Upper lobe of right lung (tissue), 1 donor: ENCODE measurements around the gene MAP7. TPM values are rescaled to one million over a fixed set of nuclear protein-coding genes. Genes with fewer than 3 reads are reported as not detected.
"Not testable (repeated sequence)": the region's sequence is repeated elsewhere in the genome, so short reads cannot be mapped to it uniquely, and the experiment has no call there.

Experiments used
- ATAC-seq: fragments of 200-7000 bp; cut with Tn5 transposase; one replicate; pipeline ENCODE4 v1.9.1; 2020; ENCODE audit warnings: mild to moderate bottlenecking, moderate library complexity
- DNase-seq: peaks from one replicate; pipeline ENCODE4 v3.0.0-alpha.2; 2020
- H3K27ac ChIP-seq: fragments of 200-600 bp; one replicate; pipeline ENCODE4 v1.8.0; 2022
- H3K27me3 ChIP-seq: fragments of 200-600 bp; one replicate; pipeline ENCODE4 v1.8.0; 2022; ENCODE audit warnings: mild to moderate bottlenecking
- H3K36me3 ChIP-seq: fragments of 200-600 bp; one replicate; pipeline ENCODE4 v1.8.0; 2022
- H3K4me1 ChIP-seq: fragments of 200-600 bp; one replicate; pipeline ENCODE4 v1.8.0; 2022
- H3K4me3 ChIP-seq: fragments of 200-600 bp; one replicate; pipeline ENCODE4 v1.8.0; 2022; ENCODE audit warnings: mild to moderate bottlenecking
- H3K9me3 ChIP-seq: fragments of 200-600 bp; one replicate; pipeline ENCODE4 v1.8.0; 2022
- intact Hi-C: fragments of 100-400 bp; cut with DNase I; formaldehyde crosslinking; loops from one replicate; pipeline ENCODE4 v1.11.0; 2022
- total RNA-seq: library from RNA; stranded (reverse); fragmentation: NEBNext Ultra II Directional; extraction: Animal tissue kit (Norgen Biotek cat#: 25700); gene quantifications from one replicate; pipeline ENCODE4 v1.2.1, GENCODE V29; 2021
- TF ChIP-seq, protein P1 (sequence below): fragments of 200-600 bp; IDR thresholded peaks from one replicate; pipeline ENCODE4 v1.8.0; 2022; ENCODE audit warnings: antibody characterized with exemption
- donor health status: DM: no; HTN: yes; CAD: no; lungs with severe emphysema.

Gene MAP7
- total RNA-seq, 1 donor from 2014 or later: 23.2 TPM

DNA sequence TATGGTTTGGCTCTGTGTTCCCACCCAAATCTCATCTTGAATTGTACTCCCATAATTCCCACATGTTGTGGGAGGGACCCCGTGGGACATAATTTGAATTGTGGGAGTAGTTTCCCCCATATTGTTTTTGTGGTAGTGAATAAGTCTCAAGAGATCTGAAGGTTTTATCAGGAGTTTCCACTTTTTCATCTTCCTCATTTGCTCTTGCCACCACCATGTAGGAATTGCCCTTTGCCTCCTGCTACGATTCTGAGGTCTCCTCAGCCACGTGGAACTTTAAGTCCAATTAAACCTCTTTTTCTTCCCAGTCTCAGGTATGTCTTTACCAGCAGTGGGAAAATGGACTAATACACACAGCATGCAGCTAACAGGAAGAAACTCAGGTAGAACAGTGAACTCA is 151.8 kb downstream of the MAP7 start:
- Histone ChIP-seq H3K27me3 (no peaks in the 10 kb centered on the region), H3K9me3 (no peaks in the 10 kb centered on the region), H3K4me3 (no peak overlapping the region), H3K4me1 (no peaks in the 10 kb centered on the region), H3K27ac (no peak overlapping the region), H3K36me3 (no peaks in the 10 kb centered on the region)
- TF ChIP-seq, protein P1, sequence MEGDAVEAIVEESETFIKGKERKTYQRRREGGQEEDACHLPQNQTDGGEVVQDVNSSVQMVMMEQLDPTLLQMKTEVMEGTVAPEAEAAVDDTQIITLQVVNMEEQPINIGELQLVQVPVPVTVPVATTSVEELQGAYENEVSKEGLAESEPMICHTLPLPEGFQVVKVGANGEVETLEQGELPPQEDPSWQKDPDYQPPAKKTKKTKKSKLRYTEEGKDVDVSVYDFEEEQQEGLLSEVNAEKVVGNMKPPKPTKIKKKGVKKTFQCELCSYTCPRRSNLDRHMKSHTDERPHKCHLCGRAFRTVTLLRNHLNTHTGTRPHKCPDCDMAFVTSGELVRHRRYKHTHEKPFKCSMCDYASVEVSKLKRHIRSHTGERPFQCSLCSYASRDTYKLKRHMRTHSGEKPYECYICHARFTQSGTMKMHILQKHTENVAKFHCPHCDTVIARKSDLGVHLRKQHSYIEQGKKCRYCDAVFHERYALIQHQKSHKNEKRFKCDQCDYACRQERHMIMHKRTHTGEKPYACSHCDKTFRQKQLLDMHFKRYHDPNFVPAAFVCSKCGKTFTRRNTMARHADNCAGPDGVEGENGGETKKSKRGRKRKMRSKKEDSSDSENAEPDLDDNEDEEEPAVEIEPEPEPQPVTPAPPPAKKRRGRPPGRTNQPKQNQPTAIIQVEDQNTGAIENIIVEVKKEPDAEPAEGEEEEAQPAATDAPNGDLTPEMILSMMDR: no peak
- ATAC-seq (no peak), DNase-seq (no peak)
- intact Hi-C loops: no loop called here

DNA sequence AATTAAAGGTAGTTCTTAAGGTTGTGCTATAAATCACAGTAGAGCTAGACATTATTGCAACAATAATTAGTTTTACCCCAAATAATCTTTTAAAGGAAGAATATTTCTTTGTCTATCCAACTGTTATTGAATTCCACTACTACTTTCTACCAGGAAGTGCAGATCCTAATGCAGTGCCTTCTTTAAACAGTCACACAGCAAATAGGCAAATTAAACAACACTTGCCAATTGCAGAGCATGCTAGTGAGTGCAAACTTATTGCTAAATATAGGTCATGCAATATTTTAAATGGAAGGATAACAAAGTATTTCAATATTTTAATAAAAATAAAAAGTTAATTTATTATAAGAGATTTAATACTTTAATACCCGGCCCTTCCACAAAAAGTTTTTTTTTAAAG is 153.3 kb downstream of the MAP7 start:
- no peaks in the 10 kb centered on the region for H3K27me3 ChIP-seq
- H3K27ac ChIP-seq: no peak overlapping the region
- H3K4me1 ChIP-seq: no peaks in the 10 kb centered on the region
- H3K4me3 ChIP-seq: no peak overlapping the region
- TF ChIP-seq, protein P1: no peak
- no peaks in the 10 kb centered on the region for H3K36me3 ChIP-seq
- H3K9me3 ChIP-seq: no peaks in the 10 kb centered on the region
- ATAC-seq: no peak
- intact Hi-C loops: no loop called here
- no peak for DNase-seq

DNA sequence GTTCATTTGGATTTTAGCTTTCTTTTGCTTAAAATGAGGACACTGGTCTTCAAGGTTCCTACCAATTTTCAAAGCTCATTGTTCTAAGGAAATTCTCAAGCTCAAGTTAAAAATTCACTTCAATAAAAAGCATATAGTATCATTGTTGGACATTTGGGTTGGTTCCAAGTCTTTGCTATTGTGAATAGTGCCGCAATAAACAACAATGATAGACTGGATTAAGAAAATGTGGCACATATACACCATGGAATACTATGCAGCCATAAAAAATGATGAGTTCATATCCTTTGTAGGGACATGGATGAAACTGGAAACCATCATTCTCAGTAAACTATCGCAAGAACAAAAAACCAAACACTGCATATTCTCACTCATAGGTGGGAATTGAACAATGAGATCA is 159.3 kb downstream of the MAP7 start:
- H3K27me3 ChIP-seq, H3K9me3 ChIP-seq, H3K36me3 ChIP-seq, intact Hi-C loops, ATAC-seq, H3K27ac ChIP-seq, H3K4me1 ChIP-seq, H3K4me3 ChIP-seq, DNase-seq: not testable (repeated sequence)

DNA sequence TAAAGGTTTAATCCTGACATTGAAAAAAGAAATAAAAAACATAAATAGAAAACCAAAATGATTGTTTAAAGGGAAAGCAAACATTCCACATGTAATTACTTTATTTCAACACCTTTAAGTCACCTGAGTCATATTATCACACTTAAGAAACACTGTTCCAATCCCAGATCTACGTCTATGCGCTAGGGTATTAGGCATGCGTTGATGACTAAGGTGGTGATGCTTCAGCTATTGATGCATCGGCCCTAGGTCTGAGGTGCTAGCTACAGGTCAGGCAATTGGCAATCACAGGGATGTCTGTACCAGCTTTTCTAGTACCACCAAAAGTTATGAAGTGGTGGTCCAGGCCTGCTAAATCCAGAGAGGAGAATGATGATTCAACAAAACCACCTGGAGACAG is 162.9 kb downstream of the MAP7 start:
- H3K27ac ChIP-seq: no peak overlapping the region
- TF ChIP-seq, protein P1: no peak
- no peaks in the 10 kb centered on the region for H3K27me3 ChIP-seq
- no peak for DNase-seq
- no peak overlapping the region for H3K4me3 ChIP-seq
- H3K36me3 ChIP-seq: no peaks in the 10 kb centered on the region
- ATAC-seq: no peak
- H3K9me3 ChIP-seq: no peaks in the 10 kb centered on the region
- intact Hi-C loops: no loop called here
- H3K4me1 ChIP-seq: no peaks in the 10 kb centered on the region

DNA sequence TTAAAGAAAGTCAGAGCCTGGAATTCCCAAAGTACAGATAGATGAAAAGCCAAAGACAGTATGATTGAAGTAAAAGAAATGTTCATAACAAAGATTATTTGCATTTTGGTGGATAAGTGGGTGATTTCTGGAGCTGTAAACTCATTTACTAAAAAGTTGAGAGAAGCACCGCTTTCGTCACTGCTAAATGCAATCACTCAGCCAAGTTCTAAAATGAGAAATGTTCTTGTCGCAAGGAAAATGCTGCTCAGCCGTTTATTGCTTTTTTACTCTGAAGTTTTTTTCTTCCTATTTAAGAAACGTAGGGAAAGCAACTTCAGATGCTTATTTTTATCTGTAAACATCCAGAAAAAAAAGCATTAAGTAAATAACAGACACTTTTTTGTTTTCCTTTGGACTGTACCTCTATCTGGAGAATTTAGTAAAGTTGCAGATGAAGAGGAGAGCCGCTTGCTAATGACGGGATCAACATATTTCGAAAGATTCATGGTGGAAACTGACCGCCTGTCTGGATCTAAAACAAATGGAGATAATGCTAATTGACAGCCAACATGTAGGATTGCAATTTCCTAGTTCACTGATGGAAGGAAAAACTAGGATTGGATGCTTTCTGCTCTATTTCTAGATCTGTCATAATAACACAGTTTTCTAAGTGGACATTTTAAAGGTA is 166.8 kb downstream of the MAP7 start:
- TF ChIP-seq, protein P1: no peak
- Histone ChIP-seq H3K27me3 (no peaks in the 10 kb centered on the region), H3K27ac (no peak overlapping the region), H3K36me3 (no peaks in the 10 kb centered on the region), H3K4me3 (no peak overlapping the region), H3K4me1 (no peaks in the 10 kb centered on the region), H3K9me3 (no peaks in the 10 kb centered on the region)
- intact Hi-C loops: no loop called here
- ATAC-seq: no peak
- no peak for DNase-seq

DNA sequence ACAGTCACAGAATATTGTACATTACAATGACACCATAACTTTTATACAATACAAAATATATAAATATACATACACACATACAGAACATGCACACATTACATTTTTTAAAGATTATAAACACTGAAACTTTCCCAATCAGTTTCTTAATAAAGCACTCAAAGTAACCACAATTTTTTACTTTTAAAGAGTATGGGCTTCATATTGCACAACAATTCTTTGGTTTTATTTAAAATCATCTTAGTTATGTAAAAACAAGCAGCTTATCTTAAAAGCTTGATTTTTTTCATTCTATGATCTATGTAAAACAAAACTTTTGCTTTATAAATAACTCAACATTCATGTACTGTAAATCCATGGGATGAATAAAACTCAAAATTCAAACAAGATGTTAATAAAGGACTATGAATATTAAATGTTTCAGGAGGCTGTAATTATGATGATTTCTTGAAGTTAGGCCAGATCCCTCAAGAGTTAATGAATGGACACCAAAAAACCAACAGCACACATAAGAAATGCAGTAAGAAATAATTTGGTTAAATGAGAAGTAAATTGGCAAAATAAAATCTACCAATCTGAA is 167.5 kb downstream of the MAP7 start:
- no peak for DNase-seq
- no peak for ATAC-seq
- H3K9me3 ChIP-seq: no peaks in the 10 kb centered on the region
- H3K4me3 ChIP-seq: no peak overlapping the region
- no peaks in the 10 kb centered on the region for H3K36me3 ChIP-seq
- intact Hi-C loops: no loop called here
- TF ChIP-seq, protein P1: no peak
- no peaks in the 10 kb centered on the region for H3K4me1 ChIP-seq
- H3K27me3 ChIP-seq: no peaks in the 10 kb centered on the region
- no peak overlapping the region for H3K27ac ChIP-seq
